K562 (cell line): Measurements from ENCODE around the gene MACROD2. TPM values are rescaled to one million over a fixed set of nuclear protein-coding genes. Genes with fewer than 3 reads are reported as not detected.

Experiments
- ATAC-seq: fragments of 200-7000 bp; cut with Tn5 transposase; 3 replicates; pipeline ENCODE4 v1.9.1; 2020; ENCODE audit warnings: moderate library complexity
- BruUV-seq: library from RNA; stranded (reverse); fragments of 400-500 nt; replicated peaks from 2 replicates; lab custom pipeline; 2021; lab: Mats Ljungman, UMichigan
- CTCF ChIA-PET: fragments of 300-600 bp; formaldehyde crosslinking; extraction: SDS; loops from one replicate; lab custom pipeline; 2021; ENCODE audit warnings: low intra/inter-chr PET ratio; lab: Yijun Ruan, JAX
- POLR2A ChIA-PET: fragments of 300-600, 350-650 bp; sonication (Branson Sonifier 250); formaldehyde crosslinking; extraction: SDS; loops from one replicate; lab custom pipeline; 2021; ENCODE audit warnings: antibody characterized with exemption, inconsistent platforms; lab: Yijun Ruan, JAX
- DNase-seq, 4 experiments: peaks; one replicate each; pipeline versions ENCODE4 v3.0.0 to v3.0.0-alpha.2; 2011 to 2018; ENCODE audit warnings: low spot score in 3 of 4, mixed read lengths in 3 of 4; ENCODE audit errors: extremely low read depth in 1 of 4
- FAIRE-seq: peaks from 2 replicates; lab custom pipeline; 2011; peaks lifted over from hg19 to GRCh38; lab: Jason Lieb, UNC
- H2AFZ ChIP-seq: 2 replicates; pipeline ENCODE4 v1.6.0; 2011; ENCODE audit warnings: low read depth, low read length, control low read depth, inconsistent platforms
- H3K27ac ChIP-seq: fragments of 200-600 bp; 3 replicates; pipeline ENCODE4 v1.8.0; 2011; ENCODE audit warnings: low read depth, mild to moderate bottlenecking, control low read depth, inconsistent platforms, low read length, moderate library complexity, mixed read lengths; ENCODE audit errors: extremely low read depth
- H3K27me3 ChIP-seq, 2 experiments: fragments of 300-600 bp in 1 of 2; 2 replicates in 1 of 2; 3 replicates in 1 of 2; pipeline versions ENCODE4 v1.6.0 to v1.8.0; 2011; ENCODE audit warnings: inconsistent platforms in 2 of 2, low read length in 2 of 2, mild to moderate bottlenecking in 1 of 2, mixed read lengths in 1 of 2, moderate library complexity in 1 of 2; ENCODE audit not compliant: control insufficient read depth in 2 of 2, insufficient read depth in 2 of 2
- H3K36me3 ChIP-seq: fragments of 300-600 bp; 3 replicates; pipeline ENCODE4 v1.8.0; 2011; ENCODE audit warnings: mild to moderate bottlenecking, low read length, inconsistent platforms; ENCODE audit not compliant: control insufficient read depth, insufficient read depth
- H3K4me1 ChIP-seq, 2 experiments: fragments of 200-600 bp in 1 of 2; replicated peaks in 1 of 2; 2 replicates in 1 of 2; 3 replicates in 1 of 2; pipeline versions ENCODE4 v1.5.1 to v1.8.0; 2011; ENCODE audit warnings: inconsistent platforms in 2 of 2, low read length in 2 of 2, mild to moderate bottlenecking in 1 of 2, mixed read lengths in 1 of 2, moderate library complexity in 1 of 2; ENCODE audit not compliant: control insufficient read depth in 2 of 2, insufficient read depth in 2 of 2
- H3K4me2 ChIP-seq: 2 replicates; pipeline ENCODE4 v1.6.1; 2011; ENCODE audit warnings: low read length, control low read depth, inconsistent platforms, mixed read lengths; ENCODE audit not compliant: insufficient read depth
- H3K4me3 ChIP-seq: fragments of 200-600 bp; sonication (generic), shearing (Covaris generic); 2 replicates; pipeline ENCODE4 v1.5.1; 2016; ENCODE audit warnings: control low read depth, inconsistent platforms
- H3K79me2 ChIP-seq: fragments of 200-600 bp; 3 replicates; pipeline ENCODE4 v1.8.0; 2011; ENCODE audit warnings: low read length, inconsistent platforms; ENCODE audit not compliant: control insufficient read depth, insufficient read depth
- H3K9ac ChIP-seq, 2 experiments: 2 replicates each; pipeline versions ENCODE4 v1.6.0 to v1.6.1; 2011; ENCODE audit warnings: low read depth in 2 of 2, low read length in 2 of 2, control low read depth in 1 of 2, inconsistent platforms in 1 of 2, mild to moderate bottlenecking in 1 of 2, mixed read lengths in 1 of 2; ENCODE audit not compliant: insufficient read depth in 1 of 2
- H3K9me1 ChIP-seq: one replicate; pipeline ENCODE4 v1.6.0; 2011; ENCODE audit warnings: inconsistent platforms, mild to moderate bottlenecking, low read length, moderate library complexity; ENCODE audit not compliant: control insufficient read depth, insufficient read depth
- H3K9me3 ChIP-seq: replicated peaks from 2 replicates; pipeline ENCODE4 v1.5.1; 2011; ENCODE audit warnings: low read depth, low read length, inconsistent platforms; ENCODE audit not compliant: control insufficient read depth, insufficient read depth
- H4K20me1 ChIP-seq: replicated peaks from 2 replicates; pipeline ENCODE4 v1.6.1; 2011; ENCODE audit warnings: low read length, inconsistent platforms, mixed read lengths; ENCODE audit not compliant: control insufficient read depth, insufficient read depth
- BACH1 ChIP-seq: fragments of 200-800 bp; sonication (Bioruptor generic); IDR thresholded peaks from 2 replicates; pipeline ENCODE4 v1.6.1; 2016; ENCODE audit warnings: missing genetic modification characterization, missing compliant biosample characterization
- BCOR ChIP-seq: fragments of 450-650 bp; IDR thresholded peaks from 2 replicates; pipeline ENCODE4 v1.6.1; 2016
- E2F6 ChIP-seq, 2 experiments: IDR thresholded peaks; 2 replicates each; pipeline ENCODE4 v1.6.1; 2011; ENCODE audit warnings: borderline replicate concordance in 1 of 2, control low read depth in 1 of 2, low read depth in 1 of 2, low read length in 1 of 2, mild to moderate bottlenecking in 1 of 2, mixed read lengths in 1 of 2, moderate library complexity in 1 of 2; ENCODE audit not compliant: insufficient read depth in 1 of 2, insufficient read length in 1 of 2, poor library complexity in 1 of 2, severe bottlenecking in 1 of 2; ENCODE audit errors: extremely low read depth in 1 of 2
- ESRRA ChIP-seq: fragments of 450-650 bp; IDR thresholded peaks from 2 replicates; pipeline ENCODE4 v1.6.1; 2014; ENCODE audit warnings: low read depth, mild to moderate bottlenecking, moderate library complexity, borderline replicate concordance
- ETV1 ChIP-seq: fragments of 450-650 bp; conservative IDR thresholded peaks from 2 replicates; pipeline ENCODE4 v1.6.1; 2016; ENCODE audit warnings: missing genetic modification characterization, control low read depth, low read depth, missing compliant biosample characterization
- ETV5 ChIP-seq: sonication (generic); formaldehyde crosslinking; IDR thresholded peaks from 2 replicates; pipeline ENCODE4 v1.4.0; 2020; ENCODE audit warnings: low read depth, mild to moderate bottlenecking, missing genetic modification reagents
- EZH2 ChIP-seq: IDR thresholded peaks from 2 replicates; pipeline ENCODE4 v1.6.1; 2012; ENCODE audit warnings: low read depth, mild to moderate bottlenecking, inconsistent platforms, low read length, borderline replicate concordance
- GTF2F1 ChIP-seq: IDR thresholded peaks from 2 replicates; pipeline ENCODE4 v1.6.1; 2011; ENCODE audit warnings: low read depth, low read length, improper control_type of control experiment
- KAT7 ChIP-seq: sonication (generic); formaldehyde crosslinking; IDR thresholded peaks from 2 replicates; pipeline ENCODE4 v1.8.0; 2022; ENCODE audit warnings: missing genetic modification reagents, mild to moderate bottlenecking, borderline replicate concordance
- KDM1A ChIP-seq, 2 experiments: fragments of 450-650 bp; IDR thresholded peaks; 2 replicates each; pipeline ENCODE4 v1.6.1; 2016; ENCODE audit warnings: mild to moderate bottlenecking in 2 of 2
- NR4A1 ChIP-seq, 2 experiments: fragments of 250-450 bp in 1 of 2; fragments of 450-650 bp in 1 of 2; sonication (Bioruptor Pico) in 1 of 2; IDR thresholded peaks; 2 replicates each; pipeline versions ENCODE4 v1.4.0 to v1.6.1; 2016 to 2020; ENCODE audit warnings: mild to moderate bottlenecking in 2 of 2, missing compliant biosample characterization in 1 of 2, missing genetic modification characterization in 1 of 2, moderate library complexity in 1 of 2
- PHF20 ChIP-seq: fragments of 450-650 bp; IDR thresholded peaks from 2 replicates; pipeline ENCODE4 v1.6.1; 2018; ENCODE audit not compliant: partially characterized antibody
- RFX5 ChIP-seq: IDR thresholded peaks from 2 replicates; pipeline ENCODE4 v1.6.1; 2011; ENCODE audit warnings: low read depth, mild to moderate bottlenecking, improper control_type of control experiment, low read length
- SP2 ChIP-seq: IDR thresholded peaks from 2 replicates; pipeline ENCODE4 v1.6.1; 2011; ENCODE audit warnings: mild to moderate bottlenecking, low read depth, low read length, moderate library complexity; ENCODE audit not compliant: poor library complexity, severe bottlenecking; ENCODE audit errors: extremely low read depth
- TAF15 ChIP-seq: fragments of 200-400 bp; formaldehyde crosslinking; IDR thresholded peaks from 2 replicates; pipeline ENCODE4 v1.6.1; 2017; ENCODE audit warnings: mild to moderate bottlenecking, low read depth, low read length, moderate library complexity
- TCFL5 ChIP-seq: fragments of 250-450 bp; sonication (Bioruptor Pico); conservative IDR thresholded peaks from 2 replicates; pipeline ENCODE4 v1.6.1; 2021; ENCODE audit warnings: mild to moderate bottlenecking, moderate library complexity, matching md5 sums
- TEAD4 ChIP-seq, 2 experiments: sonication (generic) in 1 of 2; formaldehyde crosslinking in 1 of 2; IDR thresholded peaks; 2 replicates each; pipeline versions ENCODE4 v1.6.1 to v1.8.0; 2012 to 2022; ENCODE audit warnings: borderline replicate concordance in 1 of 2, inconsistent platforms in 1 of 2, low read length in 1 of 2, mild to moderate bottlenecking in 1 of 2, missing genetic modification reagents in 1 of 2
- TFAP4 ChIP-seq: sonication (generic); formaldehyde crosslinking; IDR thresholded peaks from 2 replicates; pipeline ENCODE4 v1.8.0; 2022; ENCODE audit warnings: missing genetic modification reagents, mild to moderate bottlenecking, moderate library complexity, borderline replicate concordance
- YBX1 ChIP-seq: fragments of 450-650 bp; IDR thresholded peaks from 2 replicates; pipeline ENCODE4 v1.7.1; 2016; ENCODE audit warnings: mild to moderate bottlenecking
- WGBS: fragments of 100-300 bp; shearing (Covaris generic); methylation state at CpG from one replicate; pipeline ENCODE4 v1.1.6; 2016; ENCODE audit warnings: low coverage, mixed read lengths; ENCODE audit not compliant: insufficient coverage; ENCODE audit errors: missing lambda C conversion rate; 5-methylcytosine and 5-hydroxymethylcytosine counted together
- in situ Hi-C: fragments of 300-500 bp; cut with MboI; formaldehyde crosslinking; loops from 4 replicates; pipeline ENCODE4 v1.15.0; 2018; ENCODE audit warnings: inconsistent platforms, mixed read lengths
- intact Hi-C: fragments of 100-400 bp; cut with micrococcal nuclease; formaldehyde crosslinking; loops from 2 replicates; pipeline ENCODE4 v1.14.2; 2022
- polyA plus RNA-seq, 8 experiments: library from polyadenylated mRNA; depleted of rRNA in 4 of 8; stranded (reverse) in 5 of 8; unstranded in 3 of 8; fragments of >200 nt; fragmentation: Nextera tagmentation in 2 of 8; fragmentation: Illumina TruSeq in 1 of 8; extraction: Ambion mirVana in 2 of 8; extraction: Trizol in 1 of 8; gene quantifications; 2 replicates each; pipeline versions ENCODE4 v1.2.1 to v1.2.3, GENCODE V29; 2011 to 2014; ENCODE audit warnings: inconsistent platforms in 1 of 8, missing spikeins in 1 of 8
- total RNA-seq, 7 experiments: library from RNA; depleted of rRNA in 6 of 7; stranded (reverse); fragments of >200 nt in 6 of 7; fragmentation: Illumina TruSeq in 2 of 7; extraction: Trizol in 2 of 7; gene quantifications; 2 replicates each; pipeline versions ENCODE4 v1.2.1 to v1.2.3, GENCODE V29; 2011 to 2021; ENCODE audit warnings: low replicate concordance in 1 of 7
- TF ChIP-seq, protein P1 (sequence below): fragments of 450-650 bp; IDR thresholded peaks from 2 replicates; pipeline ENCODE4 v1.6.1; 2018; ENCODE audit warnings: mild to moderate bottlenecking, low read depth; ENCODE audit not compliant: partially characterized antibody

The MACROD2 gene
- total and polyA plus RNA-seq, 9 of the 15 experiments (the other 6 are each of a cell fraction or from before 2014, with no cell fraction given), result not detected

DNA sequence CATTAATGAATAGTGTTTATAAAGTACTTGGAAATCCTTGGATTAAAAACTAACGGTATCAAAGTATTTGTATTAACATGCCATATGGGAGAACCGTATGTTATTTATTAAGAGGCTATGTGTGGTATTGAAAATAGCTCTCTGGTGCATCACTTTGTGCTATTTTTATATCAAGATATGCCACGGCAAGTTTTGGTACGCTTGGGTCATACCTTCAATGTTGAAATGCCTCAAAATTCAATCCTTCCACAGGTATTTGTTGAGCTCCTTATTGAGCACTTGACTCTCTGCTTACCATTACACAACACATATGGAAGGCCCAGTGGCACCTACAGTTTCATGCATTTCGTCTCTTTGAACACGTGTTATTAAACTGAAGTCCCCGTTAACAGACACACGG, 1930.1 kb downstream of the MACROD2 start:
- intact Hi-C loops (no loop called here), in situ Hi-C loops (no loop called here)
- Histone ChIP-seq H3K4me1 (no peaks in the 10 kb centered on the region), H3K27me3 (no peaks in the 10 kb centered on the region), H3K4me3 (no peak overlapping the region), H3K36me3 (no peaks in the 10 kb centered on the region), H3K9ac (no peak overlapping the region), H3K4me2 (no peak overlapping the region), H3K9me1 (no peaks in the 10 kb centered on the region), H3K27ac (no peak overlapping the region), H3K79me2 (no peaks in the 10 kb centered on the region), H2AFZ (no peak overlapping the region), H3K9me3 (no peaks in the 10 kb centered on the region), H4K20me1 (no peaks in the 10 kb centered on the region)
- BruUV-seq, result no TSS peak
- WGBS, result 2% methylated on average over 8 of the region's 8 CpGs
- FAIRE-seq, result no peak
- no peak for DNase-seq
- CTCF ChIA-PET, result no interaction called here
- POLR2A ChIA-PET, result no interaction called here
- no peak for TF ChIP-seq TCFL5 (CRISPR knock-in tag)
- no peak for TF ChIP-seq ESRRA
- TF ChIP-seq TEAD4 (IDR thresholded peaks at IDR 0.05; ENCODE audit: low read length), result no peak
- TF ChIP-seq TEAD4 (CRISPR knock-in tag; IDR thresholded peaks at IDR 0.05; ENCODE audit: borderline replicate concordance), result no peak
- no peak for TF ChIP-seq BCOR
- no peak for TF ChIP-seq EZH2
- TF ChIP-seq TFAP4 (CRISPR knock-in tag), result no peak
- TF ChIP-seq KDM1A (IDR thresholded peaks at IDR 0.05), result no peak
- no peak for TF ChIP-seq ETV5
- TF ChIP-seq TAF15, result no peak
- TF ChIP-seq RFX5, result no peak
- TF ChIP-seq ETV1 (tag), result no peak
- TF ChIP-seq YBX1, result no peak
- no peak for TF ChIP-seq PHF20
- TF ChIP-seq BACH1 (tag), result no peak
- no peak for TF ChIP-seq NR4A1 (CRISPR knock-in tag; IDR thresholded peaks at IDR 0.05)
- TF ChIP-seq NR4A1 (tag; IDR thresholded peaks at IDR 0.05), result no peak
- no peak for TF ChIP-seq SP2
- no peak for TF ChIP-seq E2F6 (IDR thresholded peaks at IDR 0.05; ENCODE audit: borderline replicate concordance in 1 of 2, extremely low read depth in 1 of 2, insufficient read depth in 1 of 2, insufficient read length in 1 of 2, low read depth in 1 of 2, low read length in 1 of 2, poor library complexity in 1 of 2, severe bottlenecking in 1 of 2)
- TF ChIP-seq, protein P1, sequence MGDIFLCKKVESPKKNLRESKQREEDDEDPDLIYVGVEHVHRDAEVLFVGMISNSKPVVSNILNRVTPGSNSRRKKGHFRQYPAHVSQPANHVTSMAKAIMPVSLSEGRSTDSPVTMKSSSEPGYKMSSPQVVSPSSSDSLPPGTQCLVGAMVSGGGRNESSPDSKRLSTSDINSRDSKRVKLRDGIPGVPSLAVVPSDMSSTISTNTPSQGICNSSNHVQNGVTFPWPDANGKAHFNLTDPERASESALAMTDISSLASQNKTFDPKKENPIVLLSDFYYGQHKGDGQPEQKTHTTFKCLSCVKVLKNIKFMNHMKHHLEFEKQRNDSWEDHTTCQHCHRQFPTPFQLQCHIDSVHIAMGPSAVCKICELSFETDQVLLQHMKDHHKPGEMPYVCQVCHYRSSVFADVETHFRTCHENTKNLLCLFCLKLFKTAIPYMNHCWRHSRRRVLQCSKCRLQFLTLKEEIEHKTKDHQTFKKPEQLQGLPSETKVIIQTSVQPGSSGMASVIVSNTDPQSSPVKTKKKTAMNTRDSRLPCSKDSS, result no peak
- TF ChIP-seq KAT7 (CRISPR knock-in tag), result no peak
- TF ChIP-seq GTF2F1, result no peak
- ATAC-seq, result no peak
